ENCODE results near the gene AKR1C3. TPM values are rescaled to one million over a fixed set of nuclear protein-coding genes. Genes with fewer than 3 reads are reported as not detected.
"Not testable (repeated sequence)": the region's sequence is repeated elsewhere in the genome, so short reads cannot be mapped to it uniquely, and the experiment has no call there.

AKR1C3 gene
- polyA plus RNA-seq, 1 experiment = 10.7 TPM

DNA sequence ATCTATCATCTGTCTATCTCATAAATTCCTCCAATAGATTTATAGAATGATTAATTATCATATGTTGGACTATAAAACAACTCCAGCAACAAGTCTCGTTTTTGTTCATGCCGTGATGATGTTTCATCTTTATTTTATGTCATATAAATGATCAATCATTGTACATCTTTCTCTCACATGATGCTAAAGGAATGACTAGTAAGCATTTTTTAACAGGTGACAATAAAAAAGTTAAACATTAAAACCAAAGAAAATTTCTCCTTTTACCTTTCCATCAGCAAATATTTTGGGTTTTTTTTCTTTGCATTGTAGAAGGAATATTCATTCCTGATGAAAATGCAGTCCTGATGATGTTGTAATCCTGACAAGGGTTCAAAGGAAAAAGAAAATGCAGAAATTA, 41.4 kb downstream of the AKR1C3 start:
- H3K27me3 ChIP-seq (ENCODE audit: control insufficient read depth, insufficient read depth, low read length) = no peaks in the 10 kb centered on the region
- no peak for DNase-seq (ENCODE audit: low read depth, low spot score)
- TF ChIP-seq, protein P1, sequence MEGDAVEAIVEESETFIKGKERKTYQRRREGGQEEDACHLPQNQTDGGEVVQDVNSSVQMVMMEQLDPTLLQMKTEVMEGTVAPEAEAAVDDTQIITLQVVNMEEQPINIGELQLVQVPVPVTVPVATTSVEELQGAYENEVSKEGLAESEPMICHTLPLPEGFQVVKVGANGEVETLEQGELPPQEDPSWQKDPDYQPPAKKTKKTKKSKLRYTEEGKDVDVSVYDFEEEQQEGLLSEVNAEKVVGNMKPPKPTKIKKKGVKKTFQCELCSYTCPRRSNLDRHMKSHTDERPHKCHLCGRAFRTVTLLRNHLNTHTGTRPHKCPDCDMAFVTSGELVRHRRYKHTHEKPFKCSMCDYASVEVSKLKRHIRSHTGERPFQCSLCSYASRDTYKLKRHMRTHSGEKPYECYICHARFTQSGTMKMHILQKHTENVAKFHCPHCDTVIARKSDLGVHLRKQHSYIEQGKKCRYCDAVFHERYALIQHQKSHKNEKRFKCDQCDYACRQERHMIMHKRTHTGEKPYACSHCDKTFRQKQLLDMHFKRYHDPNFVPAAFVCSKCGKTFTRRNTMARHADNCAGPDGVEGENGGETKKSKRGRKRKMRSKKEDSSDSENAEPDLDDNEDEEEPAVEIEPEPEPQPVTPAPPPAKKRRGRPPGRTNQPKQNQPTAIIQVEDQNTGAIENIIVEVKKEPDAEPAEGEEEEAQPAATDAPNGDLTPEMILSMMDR (IDR thresholded peaks at IDR 0.05; ENCODE audit: low read depth, low read length) = no peak

GRCh38 chr10:5136468-5137087, 42.4 kb downstream of the AKR1C3 start:
- ChIA-PET POLR2A (no interaction called here), CTCF (no interaction called here)
- no peak overlapping the region for H3K27ac ChIP-seq (ENCODE audit: low read depth, low read length)
- TF ChIP-seq, protein P1 (IDR thresholded peaks at IDR 0.05; ENCODE audit: low read depth, low read length) = no peak
- H3K9me3 ChIP-seq (ENCODE audit: control insufficient read depth, insufficient read depth, low read length) = peaks cover 3% of the 10 kb centered on the region; the same call in 1 of the 2 replicates
- DNase-seq (ENCODE audit: low read depth, low spot score) = no peak
- H3K27me3 ChIP-seq (ENCODE audit: control insufficient read depth, insufficient read depth, low read length) = no peaks in the 10 kb centered on the region
- H3K4me3 ChIP-seq (ENCODE audit: low read depth, low read length) = no peak overlapping the region

More for the DNA sequence above, 41.4 kb downstream of the AKR1C3 start:
- POLR2A ChIA-PET = no interaction called here
- Histone ChIP-seq H3K4me3 (ENCODE audit: low read depth, low read length) (no peak overlapping the region), H3K27ac (ENCODE audit: low read depth, low read length) (no peak overlapping the region), H3K9me3 (ENCODE audit: control insufficient read depth, insufficient read depth, low read length) (peaks cover 3% of the 10 kb centered on the region; the same call in 1 of the 2 replicates)
- CTCF ChIA-PET = no interaction called here

DNA sequence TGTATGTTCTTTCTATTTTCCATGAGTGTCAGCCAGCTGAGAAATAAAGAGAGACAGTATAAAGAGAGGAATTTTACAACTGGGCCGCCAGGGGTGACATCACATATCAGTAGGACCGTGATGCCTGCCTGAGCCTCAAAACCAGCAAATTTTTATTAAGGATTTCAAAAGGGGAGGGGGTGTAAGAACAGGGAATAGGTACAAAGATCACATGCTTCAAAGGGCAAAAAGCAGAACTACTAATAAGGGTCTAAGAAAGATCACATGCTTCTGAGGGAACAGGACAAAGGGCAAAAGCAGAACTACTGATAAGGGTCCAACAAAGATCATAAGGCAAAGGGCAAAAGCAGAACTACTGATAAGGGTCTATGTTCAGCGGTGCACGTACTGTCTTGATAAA, 43.5 kb downstream of the AKR1C3 start:
- DNase-seq (ENCODE audit: low read depth, low spot score); H3K4me3 ChIP-seq (ENCODE audit: low read depth, low read length); H3K27me3 ChIP-seq (ENCODE audit: control insufficient read depth, insufficient read depth, low read length); H3K27ac ChIP-seq (ENCODE audit: low read depth, low read length); H3K9me3 ChIP-seq (ENCODE audit: control insufficient read depth, insufficient read depth, low read length); POLR2A ChIA-PET; CTCF ChIA-PET: not testable (repeated sequence)

- POLR2A ChIA-PET = no interaction called here
- no peaks in the 10 kb centered on the region for H3K27me3 ChIP-seq (ENCODE audit: control insufficient read depth, insufficient read depth, low read length)
- no peak overlapping the region for H3K4me3 ChIP-seq (ENCODE audit: low read depth, low read length)
- TF ChIP-seq, protein P1 (IDR thresholded peaks at IDR 0.05; ENCODE audit: low read depth, low read length) = no peak
- no peaks in the 10 kb centered on the region for H3K9me3 ChIP-seq (ENCODE audit: control insufficient read depth, insufficient read depth, low read length)
- H3K27ac ChIP-seq (ENCODE audit: low read depth, low read length) = no peak overlapping the region
- CTCF ChIA-PET = no interaction called here
- DNase-seq (ENCODE audit: low read depth, low spot score) = no peak
Observed at GRCh38 chr10:5142199-5142598, 48.0 kb downstream of the AKR1C3 start.

GRCh38 chr10:5143137-5143536, 48.9 kb downstream of the AKR1C3 start:
- Histone ChIP-seq H3K9me3 (ENCODE audit: control insufficient read depth, insufficient read depth, low read length) (no peaks in the 10 kb centered on the region), H3K27me3 (ENCODE audit: control insufficient read depth, insufficient read depth, low read length) (no peaks in the 10 kb centered on the region), H3K27ac (ENCODE audit: low read depth, low read length) (no peak overlapping the region), H3K4me3 (ENCODE audit: low read depth, low read length) (no peak overlapping the region)
- ChIA-PET POLR2A (no interaction called here), CTCF (no interaction called here)
- TF ChIP-seq, protein P1 (IDR thresholded peaks at IDR 0.05; ENCODE audit: low read depth, low read length) = no peak
- DNase-seq (ENCODE audit: low read depth, low spot score) = no peak

DNA sequence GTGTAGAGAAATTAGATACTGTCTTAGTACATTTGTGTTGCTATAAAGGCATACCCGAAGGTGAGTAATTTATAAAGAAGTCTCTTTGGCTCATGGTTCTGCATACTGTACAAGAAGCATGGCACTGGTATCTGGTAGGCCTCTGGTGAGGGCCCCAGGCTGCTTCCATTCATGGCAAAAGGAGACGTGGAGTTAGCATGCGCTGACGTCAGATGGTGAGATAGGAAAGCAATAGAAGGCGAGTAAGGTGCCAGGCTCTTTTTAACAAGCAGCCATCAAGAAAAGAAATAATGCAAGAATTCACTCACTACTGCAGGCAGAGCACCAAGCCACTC, 52.7 kb downstream of the AKR1C3 start:
- no peak overlapping the region for H3K4me3 ChIP-seq (ENCODE audit: low read depth, low read length)
- POLR2A ChIA-PET = no interaction called here
- CTCF ChIA-PET = no interaction called here
- H3K27ac ChIP-seq (ENCODE audit: low read depth, low read length) = no peak overlapping the region
- H3K27me3 ChIP-seq (ENCODE audit: control insufficient read depth, insufficient read depth, low read length) = no peaks in the 10 kb centered on the region
- TF ChIP-seq, protein P1 (IDR thresholded peaks at IDR 0.05; ENCODE audit: low read depth, low read length) = no peak
- DNase-seq (ENCODE audit: low read depth, low spot score) = no peak
- H3K9me3 ChIP-seq (ENCODE audit: control insufficient read depth, insufficient read depth, low read length) = no peaks in the 10 kb centered on the region

All from AG04450 (cell line).